GM12872 (cell line): Measurements from ENCODE around the gene TMEM161A.

ENCODE experiments used
- TF ChIP-seq, protein P1 (sequence below): IDR thresholded peaks from 3 replicates; pipeline ENCODE4 v1.5.1; 2011; ENCODE audit warnings: low read depth, mild to moderate bottlenecking, low read length, moderate library complexity; ENCODE audit not compliant: insufficient read depth

TMEM161A gene

DNA sequence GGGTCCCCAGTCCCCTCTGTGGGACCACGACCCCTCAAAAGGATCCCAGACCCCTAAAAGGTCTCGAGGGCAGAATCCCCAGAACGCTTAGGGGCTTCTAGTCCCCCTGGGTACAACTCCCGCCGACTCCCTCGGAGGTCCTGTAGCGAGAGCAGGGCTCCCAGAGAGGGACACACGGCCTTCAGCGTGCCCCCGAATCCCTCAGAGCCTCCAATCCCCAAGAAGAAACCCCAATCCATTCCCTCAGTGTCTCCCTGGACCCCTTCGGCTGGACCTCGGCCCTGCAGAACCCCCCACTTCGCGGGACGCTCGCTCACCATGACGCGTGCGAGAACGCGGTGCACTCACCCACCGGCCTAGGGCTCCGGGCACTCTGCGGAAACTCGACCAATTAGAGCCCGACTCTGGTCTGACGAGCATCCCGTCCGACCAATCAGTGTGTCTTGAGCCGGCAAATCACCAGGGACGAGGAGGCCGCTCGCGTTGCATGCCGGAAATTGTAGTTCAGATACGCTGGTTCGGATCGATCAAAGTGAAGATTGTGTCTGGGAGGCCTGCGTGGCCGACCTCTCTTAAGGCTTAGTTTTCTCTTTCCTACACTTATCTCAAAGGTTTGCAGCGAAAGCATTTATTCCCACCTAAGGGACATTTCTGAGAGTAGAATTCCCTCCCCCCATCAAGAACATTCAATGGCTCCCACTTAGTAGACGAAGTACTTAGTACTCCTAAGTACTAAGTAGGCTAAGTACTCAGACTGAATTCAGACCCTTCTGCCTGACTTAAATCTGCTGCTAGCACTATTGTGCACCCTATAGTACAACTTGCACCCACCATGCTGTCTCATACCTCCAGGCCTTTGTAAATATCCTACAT lies at the start of gene TMEM161A:
Gene TMEM161A (minus strand): TSS at position 370 of the 873 bp plus-strand sequence. CDS start 50 bp downstream, at position 320.
- TF ChIP-seq, protein P1, sequence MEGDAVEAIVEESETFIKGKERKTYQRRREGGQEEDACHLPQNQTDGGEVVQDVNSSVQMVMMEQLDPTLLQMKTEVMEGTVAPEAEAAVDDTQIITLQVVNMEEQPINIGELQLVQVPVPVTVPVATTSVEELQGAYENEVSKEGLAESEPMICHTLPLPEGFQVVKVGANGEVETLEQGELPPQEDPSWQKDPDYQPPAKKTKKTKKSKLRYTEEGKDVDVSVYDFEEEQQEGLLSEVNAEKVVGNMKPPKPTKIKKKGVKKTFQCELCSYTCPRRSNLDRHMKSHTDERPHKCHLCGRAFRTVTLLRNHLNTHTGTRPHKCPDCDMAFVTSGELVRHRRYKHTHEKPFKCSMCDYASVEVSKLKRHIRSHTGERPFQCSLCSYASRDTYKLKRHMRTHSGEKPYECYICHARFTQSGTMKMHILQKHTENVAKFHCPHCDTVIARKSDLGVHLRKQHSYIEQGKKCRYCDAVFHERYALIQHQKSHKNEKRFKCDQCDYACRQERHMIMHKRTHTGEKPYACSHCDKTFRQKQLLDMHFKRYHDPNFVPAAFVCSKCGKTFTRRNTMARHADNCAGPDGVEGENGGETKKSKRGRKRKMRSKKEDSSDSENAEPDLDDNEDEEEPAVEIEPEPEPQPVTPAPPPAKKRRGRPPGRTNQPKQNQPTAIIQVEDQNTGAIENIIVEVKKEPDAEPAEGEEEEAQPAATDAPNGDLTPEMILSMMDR, result no peak

DNA sequence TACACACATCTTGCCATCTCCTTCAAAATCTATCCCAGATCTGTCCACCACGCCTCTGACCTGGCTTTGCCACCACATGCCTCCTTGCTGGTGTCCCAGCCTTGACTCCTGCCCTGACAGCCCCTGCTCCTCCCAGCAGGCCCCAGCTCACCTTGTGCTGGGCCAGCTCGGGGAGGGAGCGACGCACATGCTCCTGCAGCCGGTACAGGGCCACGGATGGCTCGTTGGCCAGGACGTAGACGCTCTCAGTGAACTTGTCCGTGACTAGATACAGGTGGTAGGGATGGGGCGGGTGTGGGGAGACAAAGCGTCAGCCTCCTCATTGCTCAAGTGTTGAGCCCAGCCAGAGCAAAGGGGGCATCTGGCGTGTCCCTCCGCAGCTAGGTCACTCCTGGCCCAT lies 48.5 kb upstream of the TMEM161A start:
- TF ChIP-seq, protein P1, result no peak

DNA sequence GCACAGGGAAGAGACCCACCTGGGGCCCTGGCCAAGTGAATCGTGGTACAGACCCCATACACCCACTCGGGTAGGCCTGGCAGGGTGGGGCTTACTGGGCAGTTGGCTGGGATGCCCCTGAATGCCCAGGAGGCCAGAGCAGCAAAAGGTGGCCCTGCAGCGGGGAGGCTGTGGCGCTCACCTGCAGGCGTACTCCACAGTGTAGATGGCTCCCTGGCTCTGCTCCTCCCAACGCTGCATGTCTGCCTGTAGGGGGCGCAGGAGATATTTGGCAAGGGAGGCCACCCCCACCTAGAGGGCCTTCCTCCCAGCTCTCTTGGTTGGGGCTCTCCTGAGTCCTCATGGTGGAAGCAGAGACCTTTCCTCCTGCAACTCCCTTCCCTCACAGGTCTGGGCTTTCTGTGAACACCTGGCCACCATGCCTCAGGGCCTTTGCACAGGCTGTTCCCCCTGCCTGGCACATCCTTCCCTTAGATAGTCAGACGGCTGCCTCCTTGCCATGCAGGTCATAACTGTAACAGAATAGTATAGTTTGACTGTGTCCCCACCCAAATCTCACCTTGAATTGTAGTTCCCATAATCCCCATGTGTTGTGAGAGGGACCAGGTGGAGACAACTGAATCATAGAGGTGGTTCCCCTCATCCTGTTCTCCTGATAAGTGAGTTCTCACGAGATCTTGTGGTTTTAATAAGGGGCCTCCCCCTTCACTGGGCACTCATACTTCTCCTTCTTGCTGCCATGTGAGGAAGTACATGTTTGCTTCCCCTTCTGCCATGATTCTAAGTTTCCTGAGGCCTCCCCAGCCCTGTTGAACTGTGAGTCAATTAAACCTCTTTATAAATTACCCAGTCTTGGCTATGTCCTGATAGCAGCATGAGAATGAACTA lies 47.8 kb upstream of the TMEM161A start:
- TF ChIP-seq, protein P1, result peak; percentile 81

DNA sequence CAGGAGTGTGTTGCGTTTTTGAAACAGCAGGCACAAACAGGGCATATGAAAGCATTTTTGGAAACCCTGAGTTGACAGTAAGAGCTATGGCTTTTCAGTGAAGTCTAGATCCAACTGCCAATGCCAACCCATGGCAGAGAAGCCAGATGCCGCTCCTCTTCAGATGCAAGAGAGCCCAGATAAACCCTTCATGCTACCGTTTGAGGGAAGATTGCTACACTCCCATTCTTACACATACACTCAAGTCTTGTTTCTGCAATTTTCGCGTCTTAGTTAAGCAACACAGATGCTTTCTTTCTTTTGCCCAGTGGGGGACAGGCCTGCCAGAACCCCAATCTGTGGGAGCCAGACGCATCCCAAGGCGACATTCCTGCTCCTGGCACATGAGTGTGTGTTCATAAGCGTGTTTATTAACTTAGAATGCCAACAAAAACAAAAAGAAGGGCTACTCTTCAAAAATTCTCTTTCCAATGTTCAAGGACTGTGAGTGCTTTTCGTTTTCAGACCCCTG lies 43.3 kb upstream of the TMEM161A start:
- TF ChIP-seq, protein P1, result no peak

DNA sequence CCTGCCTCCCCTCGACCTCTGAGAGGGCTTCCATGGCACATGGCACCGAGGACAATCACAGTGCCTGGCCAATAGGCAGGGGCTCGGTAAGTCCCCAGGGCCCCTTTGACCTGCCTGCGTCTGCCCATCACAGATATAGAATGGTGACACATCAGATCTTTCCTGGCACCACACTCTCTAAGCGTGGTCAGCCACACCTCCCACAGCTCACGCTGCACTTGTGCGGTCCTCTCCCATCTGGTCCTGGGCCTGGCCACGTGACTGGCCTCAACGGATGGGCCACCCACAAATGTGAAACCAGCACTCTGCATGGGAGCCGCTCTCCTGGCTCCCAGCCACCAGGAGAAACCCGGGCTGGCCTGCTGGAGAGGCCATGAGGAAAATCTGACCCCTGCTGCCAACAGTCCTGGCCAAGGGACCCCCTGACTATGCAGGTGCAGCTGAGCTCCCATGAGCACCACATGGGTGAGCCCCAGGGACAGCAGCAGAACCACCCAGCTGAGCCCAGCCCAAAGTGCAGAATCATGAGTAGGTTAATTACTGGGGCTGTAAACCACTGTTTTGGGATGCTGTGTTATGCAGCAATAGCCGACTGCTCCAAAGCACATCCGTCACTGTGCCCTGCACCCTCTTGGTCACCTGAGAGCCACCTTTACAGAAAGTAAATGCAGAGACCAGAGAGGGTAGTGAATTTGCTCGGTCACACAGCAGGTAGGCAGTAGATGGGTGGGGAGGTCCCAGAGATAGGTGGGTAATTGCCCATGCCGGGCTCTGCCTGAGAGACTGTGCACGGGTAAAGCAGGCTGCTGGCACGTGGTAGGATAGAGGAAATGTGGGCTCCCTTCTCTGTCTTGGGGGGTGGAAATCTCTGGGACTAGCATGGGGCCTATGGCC lies 41.5 kb upstream of the TMEM161A start:
- TF ChIP-seq, protein P1, result no peak

DNA sequence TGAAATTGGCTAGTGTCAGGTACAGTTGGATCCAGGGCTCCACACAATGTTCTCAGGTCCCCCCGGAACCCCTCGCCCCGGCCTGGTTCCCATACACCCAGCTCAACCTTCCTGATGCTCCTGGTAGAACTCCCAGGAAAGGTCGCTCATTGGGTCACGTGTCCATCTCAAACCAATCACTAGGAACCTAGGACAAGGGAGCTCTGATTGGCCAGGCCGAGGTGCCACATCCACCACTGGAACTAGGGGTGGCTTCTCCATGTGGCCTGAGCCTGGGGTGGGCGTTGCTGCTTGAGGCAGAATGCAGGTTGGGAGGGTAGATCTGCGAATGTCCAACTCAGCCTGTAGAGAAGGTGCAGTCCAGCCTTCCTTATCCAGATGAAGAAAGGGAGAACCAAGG lies 38.7 kb upstream of the TMEM161A start:
- TF ChIP-seq, protein P1, result no peak
